ENCODE results near the gene ANO8. TPM values are rescaled to one million over a fixed set of nuclear protein-coding genes. Genes with fewer than 3 reads are reported as not detected.

The ANO8 gene
- total and polyA plus RNA-seq, 2 of the 13 experiments (the other 11 are each of a cell fraction or from before 2014, with no cell fraction given) = 1.8 to 3.5 TPM

DNA sequence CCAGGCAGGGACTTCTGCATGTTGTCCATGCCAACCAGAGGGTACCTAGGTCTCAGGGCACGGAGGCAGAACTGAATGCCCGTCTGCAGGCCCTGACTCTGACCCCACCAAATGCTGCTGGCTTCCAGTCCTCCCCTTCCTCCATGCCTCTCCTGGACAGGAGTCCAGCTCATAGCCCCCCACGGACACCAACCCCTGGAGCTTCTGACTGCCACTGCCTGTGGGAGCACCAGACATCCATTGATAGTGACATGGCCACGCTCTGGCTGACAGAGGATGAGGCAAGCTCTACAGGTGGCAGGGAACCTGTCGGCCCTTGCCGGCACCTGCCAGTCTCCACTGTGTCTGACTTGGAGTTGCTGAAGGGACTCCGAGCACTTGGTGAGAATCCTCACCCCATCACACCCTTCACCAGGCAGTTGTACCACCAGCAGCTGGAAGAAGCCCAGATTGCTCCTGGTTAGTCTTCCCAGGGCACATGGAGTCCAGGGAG lies 51.1 kb downstream of the ANO8 start (continued):
- no peak for TF ChIP-seq ZBTB2 (CRISPR knock-in tag; IDR thresholded peaks at IDR 0.05; ENCODE audit: low read depth)
- TF ChIP-seq, protein P1, sequence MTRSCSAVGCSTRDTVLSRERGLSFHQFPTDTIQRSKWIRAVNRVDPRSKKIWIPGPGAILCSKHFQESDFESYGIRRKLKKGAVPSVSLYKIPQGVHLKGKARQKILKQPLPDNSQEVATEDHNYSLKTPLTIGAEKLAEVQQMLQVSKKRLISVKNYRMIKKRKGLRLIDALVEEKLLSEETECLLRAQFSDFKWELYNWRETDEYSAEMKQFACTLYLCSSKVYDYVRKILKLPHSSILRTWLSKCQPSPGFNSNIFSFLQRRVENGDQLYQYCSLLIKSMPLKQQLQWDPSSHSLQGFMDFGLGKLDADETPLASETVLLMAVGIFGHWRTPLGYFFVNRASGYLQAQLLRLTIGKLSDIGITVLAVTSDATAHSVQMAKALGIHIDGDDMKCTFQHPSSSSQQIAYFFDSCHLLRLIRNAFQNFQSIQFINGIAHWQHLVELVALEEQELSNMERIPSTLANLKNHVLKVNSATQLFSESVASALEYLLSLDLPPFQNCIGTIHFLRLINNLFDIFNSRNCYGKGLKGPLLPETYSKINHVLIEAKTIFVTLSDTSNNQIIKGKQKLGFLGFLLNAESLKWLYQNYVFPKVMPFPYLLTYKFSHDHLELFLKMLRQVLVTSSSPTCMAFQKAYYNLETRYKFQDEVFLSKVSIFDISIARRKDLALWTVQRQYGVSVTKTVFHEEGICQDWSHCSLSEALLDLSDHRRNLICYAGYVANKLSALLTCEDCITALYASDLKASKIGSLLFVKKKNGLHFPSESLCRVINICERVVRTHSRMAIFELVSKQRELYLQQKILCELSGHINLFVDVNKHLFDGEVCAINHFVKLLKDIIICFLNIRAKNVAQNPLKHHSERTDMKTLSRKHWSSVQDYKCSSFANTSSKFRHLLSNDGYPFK (CRISPR knock-in tag; IDR thresholded peaks at IDR 0.05; ENCODE audit: borderline replicate concordance) = no peak
- TF ChIP-seq RFX1 (IDR thresholded peaks at IDR 0.05) = no peak
- TF ChIP-seq FOXC1 (CRISPR knock-in tag; IDR thresholded peaks at IDR 0.05; ENCODE audit: borderline replicate concordance) = no peak
- no peak for TF ChIP-seq MBNL3 (CRISPR knock-in tag; conservative IDR thresholded peaks at IDR 0.05)
- no peak for TF ChIP-seq RCOR2 (CRISPR knock-in tag; IDR thresholded peaks at IDR 0.05)
- TF ChIP-seq IKZF4 (CRISPR knock-in tag; IDR thresholded peaks at IDR 0.05; ENCODE audit: borderline replicate concordance, low read depth, not compliant biosample characterization) = no peak
